GM21447 (cell line): ENCODE data around the gene DNAJC12.
A peak's percentile ranks its signal among the peaks of the same experiment; 100 is the strongest.
"Not testable (repeated sequence)": the region's sequence is repeated elsewhere in the genome, so short reads cannot be mapped to it uniquely, and the experiment has no call there.

Source experiments
- ATAC-seq: cut with Tn5 transposase; IDR thresholded peaks from one replicate; pipeline ENCODE4 v1.9.1; 2021; ENCODE audit not compliant: unreplicated experiment

DNAJC12 gene

DNA sequence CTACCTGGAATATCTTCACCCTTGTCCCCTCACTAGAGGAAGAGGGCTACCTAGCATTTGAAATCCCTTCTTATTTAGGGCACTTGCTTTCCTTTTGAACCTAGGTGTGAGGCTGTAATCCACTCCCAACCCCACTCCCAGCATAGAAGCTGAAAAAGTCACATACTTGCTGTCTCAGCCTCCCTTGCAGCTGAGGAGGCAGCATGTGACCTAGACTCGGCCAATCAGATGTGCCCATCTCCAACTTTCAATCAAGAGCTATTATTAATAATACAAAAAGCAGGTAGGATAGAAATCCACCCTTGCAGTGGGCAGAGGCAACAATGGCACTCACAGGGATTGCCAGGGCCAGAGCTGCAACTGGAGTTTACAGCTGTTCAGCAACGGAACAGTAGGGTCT is 70.7 kb downstream of the DNAJC12 start:
- no peak for ATAC-seq

- ATAC-seq = peak; percentile 82
These were observed 73.8 kb downstream of the DNAJC12 start for GRCh38 chr10:67764012-67764822.

DNA sequence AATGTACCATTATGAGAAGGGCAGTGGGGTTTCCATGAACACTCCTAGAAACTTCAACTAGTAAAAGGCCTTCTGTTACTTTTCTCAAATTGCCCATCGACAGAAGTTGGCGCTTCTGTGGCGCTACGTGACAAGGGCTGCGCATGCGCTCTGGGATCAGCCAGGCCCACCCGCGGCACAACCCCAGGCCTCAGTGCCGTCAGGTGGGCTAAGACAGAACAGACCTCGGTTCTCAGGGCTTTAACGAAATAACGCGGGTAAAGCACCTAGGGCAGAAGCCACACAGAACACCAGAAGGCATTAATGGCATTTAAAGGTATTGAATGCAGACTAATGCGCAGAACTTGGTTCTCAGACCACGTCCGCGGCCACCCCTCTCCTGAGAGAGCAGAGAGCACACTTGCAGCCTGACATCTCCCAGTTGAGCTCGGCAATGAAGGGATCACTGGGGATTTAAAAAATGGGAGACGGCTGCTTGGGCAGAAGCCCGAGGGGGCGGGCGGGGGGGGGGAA is 74.4 kb downstream of the DNAJC12 start:
- peak; percentile 26 for ATAC-seq

DNA sequence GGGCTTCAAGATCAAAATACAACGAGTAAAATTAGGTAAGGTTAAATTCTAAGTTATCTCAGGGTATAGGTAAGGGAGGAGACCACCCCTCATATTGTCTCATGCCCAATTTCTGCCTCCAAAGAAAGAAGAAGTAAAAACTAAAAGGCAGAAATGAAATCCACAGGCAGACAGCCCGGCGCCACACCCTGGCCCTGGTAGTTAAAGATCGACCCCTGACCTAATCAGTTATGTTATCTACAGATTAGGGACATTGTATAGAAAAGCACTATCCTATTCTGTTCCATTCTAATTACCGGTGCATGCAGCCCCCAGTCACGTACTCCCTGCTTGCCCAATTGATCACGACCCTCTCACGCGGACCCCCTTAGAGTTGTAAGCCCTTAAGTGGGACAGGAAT is 75.4 kb downstream of the DNAJC12 start:
- not testable (repeated sequence) for ATAC-seq

DNA sequence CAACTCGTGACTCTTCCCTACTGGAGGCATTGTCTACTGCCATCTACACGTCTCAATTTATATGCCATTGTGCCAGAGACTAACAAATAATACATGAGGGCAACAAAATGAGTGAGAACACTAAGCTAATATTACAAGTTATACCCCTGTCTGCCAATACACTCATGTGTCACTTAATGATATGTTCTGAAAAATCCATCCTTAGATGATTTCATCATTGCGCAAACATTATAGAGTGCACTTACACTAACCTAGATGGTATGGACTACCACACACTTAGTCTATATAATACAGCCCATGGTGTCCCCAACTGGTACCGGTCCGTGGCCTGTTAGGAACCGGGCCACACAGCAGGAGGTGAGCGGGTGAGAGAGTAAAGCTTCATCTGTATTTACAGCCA is 77.7 kb downstream of the DNAJC12 start:
- no peak for ATAC-seq
